HepG2 (cell line): Measurements from ENCODE around the gene B3GNT8. TPM values are rescaled to one million over a fixed set of nuclear protein-coding genes. Genes with fewer than 3 reads are reported as not detected.

ENCODE experiments used
- HMG20A ChIP-seq: IDR thresholded peaks from 2 replicates; pipeline ENCODE4 v1.6.1; 2016; ENCODE audit warnings: borderline replicate concordance
- KDM5A ChIP-seq: fragments of 200-600 bp; sonication (generic); IDR thresholded peaks from 2 replicates; pipeline ENCODE4 v1.7.0; 2018; ENCODE audit warnings: antibody characterized with exemption, mild to moderate bottlenecking, low read length, borderline replicate concordance
- NFE2L2 ChIP-seq: fragments of 150-350 bp; IDR thresholded peaks from 2 replicates; pipeline ENCODE4 v1.6.1; 2014; ENCODE audit warnings: low read length
- SKI ChIP-seq: fragments of 450-650 bp; IDR thresholded peaks from one replicate; pipeline ENCODE4 v1.6.1; 2018; ENCODE audit warnings: mild to moderate bottlenecking; ENCODE audit not compliant: partially characterized antibody
- STAG1 ChIP-seq: sonication (generic); formaldehyde crosslinking; IDR thresholded peaks from 2 replicates; pipeline ENCODE4 v1.4.0; 2020; ENCODE audit warnings: missing genetic modification reagents
- TAF15 ChIP-seq: fragments of 200-400 bp; formaldehyde crosslinking; IDR thresholded peaks from one replicate; pipeline ENCODE4 v1.6.1; 2018; ENCODE audit warnings: mild to moderate bottlenecking, low read depth, low read length; ENCODE audit not compliant: poor library complexity, severe bottlenecking
- ZNF260 ChIP-seq: sonication (generic); formaldehyde crosslinking; IDR thresholded peaks from 2 replicates; pipeline ENCODE4 v1.4.0; 2020; ENCODE audit warnings: missing genetic modification reagents, low read depth, mild to moderate bottlenecking, borderline replicate concordance
- ZNF30 ChIP-seq: sonication (generic); formaldehyde crosslinking; IDR thresholded peaks from 2 replicates; pipeline ENCODE4 v1.5.0; 2020; ENCODE audit warnings: mild to moderate bottlenecking, missing genetic modification reagents
- ZNF484 ChIP-seq: sonication (generic); formaldehyde crosslinking; IDR thresholded peaks from 2 replicates; pipeline ENCODE4 v1.5.1; 2020; ENCODE audit warnings: mild to moderate bottlenecking, low read depth, missing genetic modification reagents, borderline replicate concordance
- ZNF547 ChIP-seq: sonication (generic); formaldehyde crosslinking; IDR thresholded peaks from 2 replicates; pipeline ENCODE4 v1.5.1; 2020; ENCODE audit warnings: mild to moderate bottlenecking, missing genetic modification reagents
- ZNF724P ChIP-seq: sonication (generic); formaldehyde crosslinking; IDR thresholded peaks from 2 replicates; pipeline ENCODE4 v1.8.0; 2022; ENCODE audit warnings: missing genetic modification reagents, borderline replicate concordance
- ZNF768 ChIP-seq: sonication (generic); formaldehyde crosslinking; IDR thresholded peaks from 2 replicates; pipeline ENCODE4 v1.4.0; 2020; ENCODE audit warnings: missing genetic modification reagents
- polyA plus RNA-seq, 8 experiments: library from polyadenylated mRNA; depleted of rRNA in 3 of 8; stranded (reverse) in 7 of 8; unstranded in 1 of 8; fragments of >200 nt; fragmentation: Illumina TruSeq in 4 of 8; extraction: Trizol in 4 of 8; gene quantifications; 2 replicates each; pipeline versions ENCODE4 v1.2.1 to v1.2.3, GENCODE V29; 2011 to 2016; ENCODE audit warnings: low read depth in 4 of 8, missing spikeins in 1 of 8, mixed read lengths in 1 of 8; ENCODE audit not compliant: insufficient read depth in 1 of 8
- total RNA-seq, 5 experiments: library from RNA; depleted of rRNA; stranded (reverse); fragments of >200 nt; fragmentation: Illumina TruSeq; extraction: Trizol; gene quantifications; 2 replicates each; pipeline ENCODE4 v1.2.3, GENCODE V29; 2016; ENCODE audit warnings: low read depth in 1 of 5
- TF ChIP-seq, protein P1 (sequence below): sonication (generic); formaldehyde crosslinking; IDR thresholded peaks from 2 replicates; pipeline ENCODE4 v1.4.0; 2020; ENCODE audit warnings: missing genetic modification reagents, borderline replicate concordance
- TF ChIP-seq, protein P2 (sequence below): conservative IDR thresholded peaks from 2 replicates; pipeline ENCODE4 v1.6.1; 2018; ENCODE audit warnings: missing genetic modification reagents
- TF ChIP-seq, protein P3 (sequence below): sonication (generic); formaldehyde crosslinking; IDR thresholded peaks from 2 replicates; pipeline ENCODE4 v1.4.0; 2020; ENCODE audit warnings: missing genetic modification reagents, borderline replicate concordance
- TF ChIP-seq, protein P4 (sequence below): IDR thresholded peaks from 2 replicates; pipeline ENCODE4 v1.4.0; 2020; ENCODE audit warnings: mild to moderate bottlenecking, missing genetic modification reagents

Gene B3GNT8
- total and polyA plus RNA-seq, 2 of the 13 experiments (the other 11 are each of a cell fraction or from before 2014, with no cell fraction given): 0.26 to 1.9 TPM

DNA sequence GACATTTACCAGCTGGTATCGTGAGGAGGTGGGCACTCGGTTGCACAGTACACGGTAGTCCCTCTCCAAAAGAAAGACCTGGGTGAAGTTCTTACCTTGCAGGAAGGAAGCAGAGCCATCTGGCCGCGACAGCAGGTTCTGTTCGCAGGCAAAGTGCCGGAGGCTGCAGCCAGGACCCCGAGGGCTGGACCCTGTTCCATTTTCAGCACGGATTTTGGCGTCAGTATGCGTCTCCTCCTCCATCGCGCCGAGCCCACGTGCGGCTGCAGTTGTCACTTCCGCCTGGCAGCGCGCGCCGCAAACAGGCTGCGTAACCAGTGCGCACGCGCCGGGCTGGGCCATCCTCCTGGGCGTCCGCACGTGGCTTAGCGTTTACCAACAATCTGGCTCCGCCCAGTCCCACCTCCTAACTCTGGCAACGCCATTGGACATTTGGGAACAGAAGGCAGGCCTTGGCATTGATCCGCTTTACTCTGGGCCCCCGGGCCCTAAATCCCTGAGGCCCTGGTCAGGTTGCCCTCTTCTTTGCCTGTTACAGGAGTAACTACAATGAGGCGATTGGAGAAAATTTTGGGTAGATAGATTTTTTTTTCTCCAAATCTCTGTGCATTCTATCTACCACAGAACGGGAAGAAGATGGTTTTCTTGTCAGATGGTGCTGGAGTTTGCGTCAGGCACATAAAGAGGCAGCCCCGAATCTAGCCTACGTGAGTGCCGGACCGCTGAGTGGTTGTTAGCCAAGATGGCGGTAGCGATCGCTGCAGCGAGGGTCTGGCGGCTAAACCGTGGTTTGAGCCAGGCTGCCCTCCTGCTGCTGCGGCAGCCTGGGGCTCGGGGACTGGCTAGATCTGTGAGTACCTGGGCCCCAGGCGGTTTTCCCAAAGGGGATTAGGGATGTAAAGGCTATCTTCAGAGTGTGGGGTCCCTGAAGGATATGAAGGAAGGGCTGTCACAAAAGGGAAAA lies 29.8 kb downstream of the B3GNT8 start, which contains the start of the genes BCKDHA and EXOSC5 (continued):
- TF ChIP-seq, protein P1, sequence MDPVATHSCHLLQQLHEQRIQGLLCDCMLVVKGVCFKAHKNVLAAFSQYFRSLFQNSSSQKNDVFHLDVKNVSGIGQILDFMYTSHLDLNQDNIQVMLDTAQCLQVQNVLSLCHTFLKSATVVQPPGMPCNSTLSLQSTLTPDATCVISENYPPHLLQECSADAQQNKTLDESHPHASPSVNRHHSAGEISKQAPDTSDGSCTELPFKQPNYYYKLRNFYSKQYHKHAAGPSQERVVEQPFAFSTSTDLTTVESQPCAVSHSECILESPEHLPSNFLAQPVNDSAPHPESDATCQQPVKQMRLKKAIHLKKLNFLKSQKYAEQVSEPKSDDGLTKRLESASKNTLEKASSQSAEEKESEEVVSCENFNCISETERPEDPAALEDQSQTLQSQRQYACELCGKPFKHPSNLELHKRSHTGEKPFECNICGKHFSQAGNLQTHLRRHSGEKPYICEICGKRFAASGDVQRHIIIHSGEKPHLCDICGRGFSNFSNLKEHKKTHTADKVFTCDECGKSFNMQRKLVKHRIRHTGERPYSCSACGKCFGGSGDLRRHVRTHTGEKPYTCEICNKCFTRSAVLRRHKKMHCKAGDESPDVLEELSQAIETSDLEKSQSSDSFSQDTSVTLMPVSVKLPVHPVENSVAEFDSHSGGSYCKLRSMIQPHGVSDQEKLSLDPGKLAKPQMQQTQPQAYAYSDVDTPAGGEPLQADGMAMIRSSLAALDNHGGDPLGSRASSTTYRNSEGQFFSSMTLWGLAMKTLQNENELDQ (CRISPR knock-in tag): no peak
- TF ChIP-seq ZNF547 (peak; percentile 58; the same call in 1 of the 2 replicates), HMG20A (CRISPR knock-in tag) (no peak), NFE2L2 (no peak), STAG1 (no peak; the same call in 1 of the 2 replicates), SKI (no peak), ZNF30 (CRISPR knock-in tag) (no peak), KDM5A (peak; percentile 95), ZNF260 (no peak), ZNF724P (peak; percentile 86; the same call in 1 of the 2 replicates), TAF15 (peak; percentile 45), ZNF484 (CRISPR knock-in tag) (no peak), ZNF768 (peak; percentile 28; the same call in 1 of the 2 replicates)
- TF ChIP-seq, protein P2, sequence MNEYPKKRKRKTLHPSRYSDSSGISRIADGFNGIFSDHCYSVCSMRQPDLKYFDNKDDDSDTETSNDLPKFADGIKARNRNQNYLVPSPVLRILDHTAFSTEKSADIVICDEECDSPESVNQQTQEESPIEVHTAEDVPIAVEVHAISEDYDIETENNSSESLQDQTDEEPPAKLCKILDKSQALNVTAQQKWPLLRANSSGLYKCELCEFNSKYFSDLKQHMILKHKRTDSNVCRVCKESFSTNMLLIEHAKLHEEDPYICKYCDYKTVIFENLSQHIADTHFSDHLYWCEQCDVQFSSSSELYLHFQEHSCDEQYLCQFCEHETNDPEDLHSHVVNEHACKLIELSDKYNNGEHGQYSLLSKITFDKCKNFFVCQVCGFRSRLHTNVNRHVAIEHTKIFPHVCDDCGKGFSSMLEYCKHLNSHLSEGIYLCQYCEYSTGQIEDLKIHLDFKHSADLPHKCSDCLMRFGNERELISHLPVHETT (CRISPR knock-in tag): peak; percentile 45; the same call in 1 of the 2 replicates
- TF ChIP-seq, protein P3, sequence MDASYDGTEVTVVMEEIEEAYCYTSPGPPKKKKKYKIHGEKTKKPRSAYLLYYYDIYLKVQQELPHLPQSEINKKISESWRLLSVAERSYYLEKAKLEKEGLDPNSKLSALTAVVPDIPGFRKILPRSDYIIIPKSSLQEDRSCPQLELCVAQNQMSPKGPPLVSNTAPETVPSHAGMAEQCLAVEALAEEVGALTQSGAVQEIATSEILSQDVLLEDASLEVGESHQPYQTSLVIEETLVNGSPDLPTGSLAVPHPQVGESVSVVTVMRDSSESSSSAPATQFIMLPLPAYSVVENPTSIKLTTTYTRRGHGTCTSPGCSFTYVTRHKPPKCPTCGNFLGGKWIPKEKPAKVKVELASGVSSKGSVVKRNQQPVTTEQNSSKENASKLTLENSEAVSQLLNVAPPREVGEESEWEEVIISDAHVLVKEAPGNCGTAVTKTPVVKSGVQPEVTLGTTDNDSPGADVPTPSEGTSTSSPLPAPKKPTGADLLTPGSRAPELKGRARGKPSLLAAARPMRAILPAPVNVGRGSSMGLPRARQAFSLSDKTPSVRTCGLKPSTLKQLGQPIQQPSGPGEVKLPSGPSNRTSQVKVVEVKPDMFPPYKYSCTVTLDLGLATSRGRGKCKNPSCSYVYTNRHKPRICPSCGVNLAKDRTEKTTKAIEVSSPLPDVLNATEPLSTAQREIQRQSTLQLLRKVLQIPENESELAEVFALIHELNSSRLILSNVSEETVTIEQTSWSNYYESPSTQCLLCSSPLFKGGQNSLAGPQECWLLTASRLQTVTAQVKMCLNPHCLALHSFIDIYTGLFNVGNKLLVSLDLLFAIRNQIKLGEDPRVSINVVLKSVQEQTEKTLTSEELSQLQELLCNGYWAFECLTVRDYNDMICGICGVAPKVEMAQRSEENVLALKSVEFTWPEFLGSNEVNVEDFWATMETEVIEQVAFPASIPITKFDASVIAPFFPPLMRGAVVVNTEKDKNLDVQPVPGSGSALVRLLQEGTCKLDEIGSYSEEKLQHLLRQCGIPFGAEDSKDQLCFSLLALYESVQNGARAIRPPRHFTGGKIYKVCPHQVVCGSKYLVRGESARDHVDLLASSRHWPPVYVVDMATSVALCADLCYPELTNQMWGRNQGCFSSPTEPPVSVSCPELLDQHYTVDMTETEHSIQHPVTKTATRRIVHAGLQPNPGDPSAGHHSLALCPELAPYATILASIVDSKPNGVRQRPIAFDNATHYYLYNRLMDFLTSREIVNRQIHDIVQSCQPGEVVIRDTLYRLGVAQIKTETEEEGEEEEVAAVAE (CRISPR knock-in tag): peak; percentile 76; the same call in 1 of the 2 replicates
- TF ChIP-seq, protein P4, sequence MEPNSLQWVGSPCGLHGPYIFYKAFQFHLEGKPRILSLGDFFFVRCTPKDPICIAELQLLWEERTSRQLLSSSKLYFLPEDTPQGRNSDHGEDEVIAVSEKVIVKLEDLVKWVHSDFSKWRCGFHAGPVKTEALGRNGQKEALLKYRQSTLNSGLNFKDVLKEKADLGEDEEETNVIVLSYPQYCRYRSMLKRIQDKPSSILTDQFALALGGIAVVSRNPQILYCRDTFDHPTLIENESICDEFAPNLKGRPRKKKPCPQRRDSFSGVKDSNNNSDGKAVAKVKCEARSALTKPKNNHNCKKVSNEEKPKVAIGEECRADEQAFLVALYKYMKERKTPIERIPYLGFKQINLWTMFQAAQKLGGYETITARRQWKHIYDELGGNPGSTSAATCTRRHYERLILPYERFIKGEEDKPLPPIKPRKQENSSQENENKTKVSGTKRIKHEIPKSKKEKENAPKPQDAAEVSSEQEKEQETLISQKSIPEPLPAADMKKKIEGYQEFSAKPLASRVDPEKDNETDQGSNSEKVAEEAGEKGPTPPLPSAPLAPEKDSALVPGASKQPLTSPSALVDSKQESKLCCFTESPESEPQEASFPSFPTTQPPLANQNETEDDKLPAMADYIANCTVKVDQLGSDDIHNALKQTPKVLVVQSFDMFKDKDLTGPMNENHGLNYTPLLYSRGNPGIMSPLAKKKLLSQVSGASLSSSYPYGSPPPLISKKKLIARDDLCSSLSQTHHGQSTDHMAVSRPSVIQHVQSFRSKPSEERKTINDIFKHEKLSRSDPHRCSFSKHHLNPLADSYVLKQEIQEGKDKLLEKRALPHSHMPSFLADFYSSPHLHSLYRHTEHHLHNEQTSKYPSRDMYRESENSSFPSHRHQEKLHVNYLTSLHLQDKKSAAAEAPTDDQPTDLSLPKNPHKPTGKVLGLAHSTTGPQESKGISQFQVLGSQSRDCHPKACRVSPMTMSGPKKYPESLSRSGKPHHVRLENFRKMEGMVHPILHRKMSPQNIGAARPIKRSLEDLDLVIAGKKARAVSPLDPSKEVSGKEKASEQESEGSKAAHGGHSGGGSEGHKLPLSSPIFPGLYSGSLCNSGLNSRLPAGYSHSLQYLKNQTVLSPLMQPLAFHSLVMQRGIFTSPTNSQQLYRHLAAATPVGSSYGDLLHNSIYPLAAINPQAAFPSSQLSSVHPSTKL (CRISPR knock-in tag): no peak; the same call in 1 of the 2 replicates
